A673 (cell line): ENCODE measurements around the gene HOXA9. TPM values are rescaled to one million over a fixed set of nuclear protein-coding genes. Genes with fewer than 3 reads are reported as not detected.

Experiments
- BruUV-seq: library from RNA; stranded (reverse); fragments of 400-500 nt; replicated peaks from 2 replicates; lab custom pipeline; 2021; lab: Mats Ljungman, UMichigan
- CTCF ChIA-PET: fragments of 300-600 bp; sonication (Branson Sonifier 250); formaldehyde crosslinking; loops from one replicate; lab custom pipeline; 2022; ENCODE audit warnings: antibody characterized with exemption; lab: Charles Lee
- POLR2A ChIA-PET: fragments of 300-600 bp; sonication (Branson Sonifier 250); formaldehyde crosslinking; loops from one replicate; lab custom pipeline; 2022; ENCODE audit warnings: antibody characterized with exemption; ENCODE audit not compliant: low non-redundant PET; lab: Charles Lee
- DNase-seq: peaks from one replicate; pipeline ENCODE4 v3.0.0-alpha.2; 2015; ENCODE audit warnings: low spot score
- H3K27ac ChIP-seq: fragments of 200-600 bp; sonication (generic); 2 replicates; pipeline ENCODE4 v1.5.1; 2016; ENCODE audit warnings: mixed run types, low read depth, mild to moderate bottlenecking, mixed read lengths, antibody characterized with exemption, low read length; ENCODE audit not compliant: poor library complexity, severe bottlenecking
- H3K27me3 ChIP-seq: fragments of 200-600 bp; sonication (generic); replicated peaks from 2 replicates; pipeline ENCODE4 v1.6.1; 2017; ENCODE audit warnings: mixed run types, low read depth, mild to moderate bottlenecking, mixed read lengths, antibody characterized with exemption, low read length; ENCODE audit not compliant: insufficient read depth, poor library complexity
- H3K36me3 ChIP-seq: fragments of 200-600 bp; sonication (generic); 2 replicates; pipeline ENCODE4 v1.6.1; 2016; ENCODE audit warnings: mixed run types, mild to moderate bottlenecking, mixed read lengths, antibody characterized with exemption, low read length; ENCODE audit not compliant: insufficient read depth, poor library complexity, severe bottlenecking
- H3K4me1 ChIP-seq: fragments of 200-600 bp; sonication (generic); 2 replicates; pipeline ENCODE4 v1.6.1; 2017; ENCODE audit warnings: mixed run types, mild to moderate bottlenecking, mixed read lengths, antibody characterized with exemption, low read length; ENCODE audit not compliant: insufficient read depth, poor library complexity, severe bottlenecking
- H3K4me3 ChIP-seq: fragments of 200-600 bp; sonication (generic); 2 replicates; pipeline ENCODE4 v1.5.1; 2016; ENCODE audit warnings: low read depth, mixed run types, mild to moderate bottlenecking, mixed read lengths, low read length; ENCODE audit not compliant: poor library complexity, severe bottlenecking
- H3K9me3 ChIP-seq: fragments of 200-600 bp; sonication (generic); 2 replicates; pipeline ENCODE4 v1.6.1; 2016; ENCODE audit warnings: mixed run types, low read depth, mild to moderate bottlenecking, mixed read lengths, antibody characterized with exemption, low read length; ENCODE audit not compliant: poor library complexity, severe bottlenecking
- EZH2 ChIP-seq: fragments of 200-600 bp; sonication (generic); IDR thresholded peaks from 2 replicates; pipeline ENCODE4 v1.6.1; 2017; ENCODE audit warnings: borderline replicate concordance, low read depth, mild to moderate bottlenecking, mixed read lengths, antibody characterized with exemption, low read length; ENCODE audit not compliant: poor library complexity, severe bottlenecking
- intact Hi-C: fragments of 100-400 bp; cut with micrococcal nuclease; formaldehyde crosslinking; loops from one replicate; pipeline ENCODE4 v1.10.0; 2022; ENCODE audit not compliant: unreplicated experiment
- total RNA-seq: library from RNA; stranded (reverse); gene quantifications from 2 replicates; pipeline ENCODE4 v1.2.3, GENCODE V29; 2021
- TF ChIP-seq, protein P1 (sequence below): fragments of 300-800, 200-600 bp; sonication (generic); conservative IDR thresholded peaks from 2 replicates; pipeline ENCODE4 v1.5.1; 2017; ENCODE audit warnings: low read depth, mild to moderate bottlenecking, antibody characterized with exemption, low read length, moderate library complexity, mixed read lengths

HOXA9 gene
- total RNA-seq, 1 experiment from 2014 or later = not detected

DNA sequence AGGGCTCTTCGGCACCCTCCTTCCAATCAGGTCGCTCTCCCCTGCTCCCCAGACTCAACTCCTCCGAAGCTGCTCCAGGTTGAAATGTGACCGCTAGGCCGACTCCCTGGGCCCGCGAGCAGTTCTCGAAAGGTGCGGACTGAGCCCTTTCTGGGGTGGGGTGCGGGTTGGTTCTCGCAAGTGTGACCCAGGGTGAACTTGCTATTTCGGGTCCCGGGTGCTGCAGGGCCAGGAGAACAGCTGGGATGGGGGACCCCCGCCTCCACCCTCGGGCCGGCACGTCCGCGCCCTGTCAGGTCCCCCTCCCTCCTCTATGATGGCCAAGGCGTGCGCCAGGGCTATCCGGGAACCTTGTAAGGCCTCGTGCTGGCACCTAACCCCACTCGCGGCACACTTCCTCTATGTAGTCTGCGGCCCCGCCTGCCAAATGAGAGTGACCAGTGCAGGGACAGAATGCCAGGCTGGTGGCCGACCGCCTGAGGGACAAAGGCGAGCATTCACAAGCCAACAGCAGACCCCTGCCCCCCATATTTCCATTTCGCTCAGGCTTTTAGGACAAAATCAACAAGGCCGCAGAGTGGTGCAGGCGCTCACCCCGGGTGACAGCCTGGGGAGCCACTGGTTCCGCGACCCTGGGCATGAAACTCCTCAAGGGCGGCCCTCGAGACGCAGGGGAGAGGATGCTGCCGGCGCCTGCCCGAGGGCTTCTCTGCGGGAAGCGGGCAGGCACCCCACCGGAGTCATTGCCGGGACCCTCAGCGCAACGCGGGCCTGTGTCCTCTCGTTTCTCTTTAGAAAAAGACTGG, 48.3 kb upstream of the HOXA9 start:
- no peaks in the 10 kb centered on the region for H3K36me3 ChIP-seq
- POLR2A ChIA-PET = no interaction called here
- intact Hi-C loops = loop anchor here (5.0 kb wide), 1 partner anchor 364 kb away; no protein-coding TSS in a partner anchor
- peaks cover 50% of the 10 kb centered on the region for H3K27me3 ChIP-seq
- CTCF ChIA-PET = no interaction called here
- BruUV-seq = no TSS peak
- H3K27ac ChIP-seq = no peak overlapping the region
- DNase-seq = no peak
- H3K4me3 ChIP-seq = no peak overlapping the region
- no peak for TF ChIP-seq EZH2
- TF ChIP-seq, protein P1, sequence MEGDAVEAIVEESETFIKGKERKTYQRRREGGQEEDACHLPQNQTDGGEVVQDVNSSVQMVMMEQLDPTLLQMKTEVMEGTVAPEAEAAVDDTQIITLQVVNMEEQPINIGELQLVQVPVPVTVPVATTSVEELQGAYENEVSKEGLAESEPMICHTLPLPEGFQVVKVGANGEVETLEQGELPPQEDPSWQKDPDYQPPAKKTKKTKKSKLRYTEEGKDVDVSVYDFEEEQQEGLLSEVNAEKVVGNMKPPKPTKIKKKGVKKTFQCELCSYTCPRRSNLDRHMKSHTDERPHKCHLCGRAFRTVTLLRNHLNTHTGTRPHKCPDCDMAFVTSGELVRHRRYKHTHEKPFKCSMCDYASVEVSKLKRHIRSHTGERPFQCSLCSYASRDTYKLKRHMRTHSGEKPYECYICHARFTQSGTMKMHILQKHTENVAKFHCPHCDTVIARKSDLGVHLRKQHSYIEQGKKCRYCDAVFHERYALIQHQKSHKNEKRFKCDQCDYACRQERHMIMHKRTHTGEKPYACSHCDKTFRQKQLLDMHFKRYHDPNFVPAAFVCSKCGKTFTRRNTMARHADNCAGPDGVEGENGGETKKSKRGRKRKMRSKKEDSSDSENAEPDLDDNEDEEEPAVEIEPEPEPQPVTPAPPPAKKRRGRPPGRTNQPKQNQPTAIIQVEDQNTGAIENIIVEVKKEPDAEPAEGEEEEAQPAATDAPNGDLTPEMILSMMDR = no peak
- no peaks in the 10 kb centered on the region for H3K4me1 ChIP-seq
- no peaks in the 10 kb centered on the region for H3K9me3 ChIP-seq

DNA sequence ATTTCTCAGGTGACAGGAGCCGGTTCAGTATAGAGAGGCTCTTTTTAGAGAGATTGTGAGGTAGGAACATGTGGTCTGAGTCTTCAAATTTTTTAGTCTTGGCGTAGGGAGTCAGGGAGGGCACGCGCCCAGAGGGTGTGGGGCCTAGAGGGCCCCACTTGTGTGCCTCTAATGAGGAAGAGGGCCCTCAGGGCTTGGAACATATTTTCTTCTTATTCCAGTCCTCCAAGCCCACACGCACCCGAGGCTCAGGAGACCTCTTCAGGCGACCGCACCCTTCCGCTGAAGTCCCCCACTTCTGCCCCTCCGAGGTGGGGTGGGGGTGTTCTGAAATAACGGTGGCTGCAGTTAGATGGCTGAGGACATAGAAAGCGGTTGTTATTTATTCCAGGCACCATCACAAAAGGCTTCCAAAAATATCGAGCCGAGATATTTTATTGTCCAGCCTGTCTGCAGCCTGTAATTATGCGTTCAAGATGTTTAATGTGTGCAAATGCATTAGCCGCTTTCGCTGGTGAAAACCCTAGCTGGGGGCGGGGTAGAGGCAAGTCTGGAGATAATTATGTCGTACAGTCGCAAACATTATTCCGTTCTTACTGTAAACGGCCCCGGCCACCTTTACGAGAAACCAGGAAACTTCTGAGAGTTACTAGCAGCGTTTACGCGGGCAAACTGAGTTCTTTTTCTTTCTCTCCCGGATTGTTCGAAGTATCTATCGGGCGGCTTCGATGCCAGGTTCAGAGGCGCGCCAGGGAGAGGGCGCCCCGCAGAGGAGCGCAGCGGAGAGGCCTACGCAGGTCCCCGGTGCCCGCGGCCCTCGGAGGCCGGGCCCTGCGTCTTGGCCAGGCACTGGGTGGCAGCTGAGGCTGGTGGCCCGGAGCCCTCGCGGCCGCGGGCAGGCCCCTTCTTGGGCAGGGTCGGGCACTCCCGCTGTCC, 47.4 kb upstream of the HOXA9 start:
- Histone ChIP-seq H3K27me3 (peaks cover 59% of the 10 kb centered on the region), H3K9me3 (no peaks in the 10 kb centered on the region), H3K27ac (no peak overlapping the region), H3K4me1 (no peaks in the 10 kb centered on the region), H3K4me3 (no peak overlapping the region), H3K36me3 (no peaks in the 10 kb centered on the region)
- POLR2A ChIA-PET = no interaction called here
- no peak for DNase-seq
- CTCF ChIA-PET = no interaction called here
- no TSS peak for BruUV-seq
- intact Hi-C loops = loop anchor here (5.0 kb wide), 1 partner anchor 365 kb away; no protein-coding TSS in a partner anchor
- TF ChIP-seq, protein P1 = no peak
- no peak for TF ChIP-seq EZH2

DNA sequence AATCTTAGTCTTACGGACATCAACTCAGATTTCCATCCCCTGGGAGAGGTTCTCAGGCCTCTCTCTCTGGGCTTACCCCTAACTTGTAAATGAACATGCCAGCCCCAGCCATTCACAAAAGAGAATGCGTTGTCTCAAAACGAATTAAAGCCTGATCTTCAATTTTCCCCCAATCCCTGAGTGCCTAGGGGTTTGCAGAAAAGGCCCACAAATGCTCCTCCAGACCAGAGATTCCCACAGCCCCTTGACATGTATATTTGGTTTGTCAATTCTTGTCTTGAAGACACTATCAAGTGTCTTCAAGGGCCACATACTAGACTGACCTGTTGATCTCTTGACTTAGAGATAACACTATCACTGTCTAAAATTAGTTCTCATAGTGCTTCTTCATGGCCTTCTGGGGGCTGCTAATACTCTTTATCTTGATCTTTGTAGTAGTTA, 46.4 kb upstream of the HOXA9 start:
- Histone ChIP-seq H3K4me3 (no peak overlapping the region), H3K4me1 (no peaks in the 10 kb centered on the region), H3K27ac (no peak overlapping the region), H3K36me3 (no peaks in the 10 kb centered on the region), H3K9me3 (no peaks in the 10 kb centered on the region), H3K27me3 (peaks cover 62% of the 10 kb centered on the region)
- DNase-seq = no peak
- BruUV-seq = no TSS peak
- TF ChIP-seq, protein P1 = no peak
- TF ChIP-seq EZH2 = no peak
- intact Hi-C loops = loop anchor here (5.0 kb wide), 1 partner anchor 366 kb away; no protein-coding TSS in a partner anchor
- POLR2A ChIA-PET = no interaction called here
- CTCF ChIA-PET = interaction anchor here (0.9 kb wide), 1 partner anchor 563 kb away, joined by 4 read pairs; no protein-coding TSS in a partner anchor
